Keratinocyte (primary cell): ENCODE results near the gene DPYD.

ENCODE experiments used
- CTCF ChIP-seq, 3 experiments: IDR thresholded peaks in 1 of 3; conservative IDR thresholded peaks in 1 of 3; optimal IDR thresholded peaks in 1 of 3; 2 replicates in 2 of 3; 3 replicates in 1 of 3; pipeline versions ENCODE3 to v1.5.1; 2011; ENCODE audit warnings: low read length in 3 of 3, mild to moderate bottlenecking in 3 of 3, moderate library complexity in 2 of 3, control low read depth in 1 of 3, inconsistent platforms in 1 of 3; ENCODE audit not compliant: insufficient read depth in 2 of 3; ENCODE audit errors: extremely low read depth in 1 of 3
- EZH2 ChIP-seq: IDR thresholded peaks from one replicate; pipeline ENCODE4 v1.6.1; 2012; ENCODE audit warnings: inconsistent platforms, mild to moderate bottlenecking, low read length, moderate library complexity

DNA sequence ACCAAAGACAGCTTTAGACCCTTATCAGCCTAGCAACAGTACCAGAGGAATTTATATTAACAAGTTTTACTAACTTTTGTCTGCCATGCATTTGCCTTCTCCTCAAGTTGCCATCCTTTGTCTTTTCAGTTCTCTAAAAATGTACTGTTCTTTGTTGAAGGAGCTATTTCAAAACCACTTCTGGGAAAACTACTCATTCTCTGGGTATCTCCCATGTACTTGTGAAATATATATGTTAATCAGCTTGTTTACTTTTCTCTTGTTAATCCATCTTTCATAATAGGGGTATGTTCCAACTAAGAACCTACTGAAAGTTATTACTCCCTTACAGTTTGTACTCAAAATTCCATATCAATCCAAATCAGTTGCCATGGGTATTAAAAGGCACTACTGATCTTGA lies 16.3 kb downstream of the DPYD start:
- TF ChIP-seq CTCF (optimal IDR thresholded peaks at IDR 0.05 in 1 of 3, IDR thresholded peaks at IDR 0.05 in 1 of 3, conservative IDR thresholded peaks at IDR 0.05 in 1 of 3; ENCODE audit: extremely low read depth in 1 of 3, insufficient read depth in 2 of 3, low read length in 3 of 3) (no peak), EZH2 (no peak)
